NAMALWA (cell line): ENCODE measurements around the gene PPP4R3B.
"Not testable (repeated sequence)": the region's sequence is repeated elsewhere in the genome, so short reads cannot be mapped to it uniquely, and the experiment has no call there.

Experiments
- DNase-seq: peaks from one replicate; pipeline ENCODE4 v3.0.0-alpha.2; 2015; ENCODE audit warnings: low spot score

Gene PPP4R3B

GRCh38 chr2:55595536-55595935 lies 21.9 kb downstream of the PPP4R3B start:
- no peak for DNase-seq

- no peak for DNase-seq
Measured at GRCh38 chr2:55592130-55592529, 25.3 kb downstream of the PPP4R3B start.

- DNase-seq = no peak
Measured at GRCh38 chr2:55590810-55591440, 26.5 kb downstream of the PPP4R3B start.

- no peak for DNase-seq
Measured at GRCh38 chr2:55585451-55586080, 31.9 kb downstream of the PPP4R3B start.

- DNase-seq = no peak
Measured at GRCh38 chr2:55581874-55582547, 35.4 kb downstream of the PPP4R3B start.

GRCh38 chr2:55581435-55581834 lies 36.0 kb downstream of the PPP4R3B start:
- peak; percentile 57 for DNase-seq

GRCh38 chr2:55569002-55569401 lies 48.4 kb downstream of the PPP4R3B start:
- not testable (repeated sequence) for DNase-seq

GRCh38 chr2:55567298-55567697 lies 50.1 kb downstream of the PPP4R3B start:
- no peak for DNase-seq

GRCh38 chr2:55565613-55566012 lies 51.8 kb downstream of the PPP4R3B start:
- no peak for DNase-seq

GRCh38 chr2:55560855-55561254 lies 56.6 kb downstream of the PPP4R3B start:
- DNase-seq = no peak

GRCh38 chr2:55556809-55557208 lies 60.6 kb downstream of the PPP4R3B start:
- DNase-seq = no peak

- DNase-seq = no peak
Measured at GRCh38 chr2:55555977-55556376, 61.4 kb downstream of the PPP4R3B start.

- DNase-seq = no peak
Measured at GRCh38 chr2:55553321-55553720, 64.1 kb downstream of the PPP4R3B start.

- no peak for DNase-seq
Measured at GRCh38 chr2:55550368-55551102, 66.9 kb downstream of the PPP4R3B start.

- DNase-seq = not testable (repeated sequence)
Measured at GRCh38 chr2:55547679-55548078, 69.7 kb downstream of the PPP4R3B start.

GRCh38 chr2:55547001-55547400 lies 70.4 kb downstream of the PPP4R3B start:
- DNase-seq = no peak

- DNase-seq = no peak
Measured at GRCh38 chr2:55530539-55531081, 86.8 kb downstream of the PPP4R3B start.

GRCh38 chr2:55526174-55526573 lies 91.2 kb downstream of the PPP4R3B start:
- DNase-seq = no peak

GRCh38 chr2:55524884-55525437 lies 92.5 kb downstream of the PPP4R3B start:
- no peak for DNase-seq

GRCh38 chr2:55519938-55520885 lies 97.2 kb downstream of the PPP4R3B start:
- peak; percentile 58 for DNase-seq

- peak; percentile 47 for DNase-seq
Measured at GRCh38 chr2:55518841-55519165, 98.6 kb downstream of the PPP4R3B start.
